GM12891 (cell line): ENCODE results near the gene HSH2D.
"Not testable (repeated sequence)": the region's sequence is repeated elsewhere in the genome, so short reads cannot be mapped to it uniquely, and the experiment has no call there.

ENCODE experiments used
- DNase-seq: peaks from one replicate; pipeline ENCODE4 v3.0.0; 2011; ENCODE audit warnings: low spot score; ENCODE audit not compliant: insufficient read length
- FAIRE-seq: peaks from 2 replicates; lab custom pipeline; 2011; peaks lifted over from hg19 to GRCh38; lab: Jason Lieb, UNC
- PAX5 ChIP-seq: IDR thresholded peaks from 2 replicates; pipeline ENCODE4 v1.6.1; 2011; ENCODE audit warnings: low read length, moderate library complexity, mild to moderate bottlenecking; ENCODE audit not compliant: insufficient read depth, severe bottlenecking
- POLR2A ChIP-seq: IDR thresholded peaks from 2 replicates; pipeline ENCODE4 v1.6.1; 2011; ENCODE audit warnings: low read depth, low read length, control low read depth
- POLR2AphosphoS5 ChIP-seq: IDR thresholded peaks from 2 replicates; pipeline ENCODE4 v1.6.1; 2011; ENCODE audit warnings: low read depth, low read length, control low read depth
- POU2F2 ChIP-seq: IDR thresholded peaks from 2 replicates; pipeline ENCODE4 v1.6.1; 2011; ENCODE audit warnings: low read depth, mild to moderate bottlenecking, control low read depth, low read length, moderate library complexity
- SPI1 ChIP-seq: IDR thresholded peaks from 2 replicates; pipeline ENCODE4 v1.6.1; 2011; ENCODE audit warnings: low read depth, low read length, control low read depth
- TAF1 ChIP-seq: IDR thresholded peaks from 2 replicates; pipeline ENCODE4 v1.6.1; 2011; ENCODE audit warnings: low read depth, low read length, control low read depth

Gene HSH2D

DNA sequence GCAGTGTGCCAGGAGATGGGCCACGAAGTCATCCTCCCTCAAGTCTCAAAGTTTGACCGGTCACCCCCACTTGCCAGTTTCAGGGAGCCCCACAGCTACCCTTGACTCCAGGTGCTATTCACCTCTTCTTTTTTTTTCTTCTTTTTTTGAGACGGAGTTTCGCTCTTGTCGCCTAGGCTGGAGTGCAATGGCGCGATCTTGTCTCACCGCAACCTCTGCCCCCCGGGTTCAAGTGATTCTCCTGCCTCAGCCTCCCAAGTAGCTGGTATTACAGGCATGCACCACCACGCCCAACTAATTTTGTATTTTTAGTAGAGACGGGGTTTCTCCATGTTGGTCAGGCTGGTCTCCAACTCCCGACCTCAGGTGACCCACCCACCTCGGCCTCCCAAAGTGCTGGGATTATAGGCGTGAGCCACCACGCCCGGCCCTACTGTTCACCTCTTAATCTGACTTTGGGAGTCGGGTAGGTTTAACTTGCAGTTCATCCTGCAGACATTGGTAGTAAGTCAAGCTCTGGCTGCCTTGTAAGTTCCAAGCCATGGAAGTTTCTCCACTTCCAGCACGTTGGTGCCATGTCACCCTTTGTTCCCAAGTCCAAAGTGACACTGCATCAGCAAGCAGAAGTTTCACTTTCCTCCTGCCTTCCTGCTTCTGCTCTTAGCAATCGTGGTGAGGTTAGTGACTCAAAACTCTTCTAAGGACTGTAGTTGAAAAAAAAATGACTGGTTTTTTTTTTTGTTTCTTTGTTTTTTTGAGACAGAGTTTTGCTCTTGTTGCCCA, 24.2 kb upstream of the HSH2D start:
- DNase-seq = not testable (repeated sequence)
- peak; percentile 87 for FAIRE-seq

GRCh38 chr19:16121141-16121540, 22.3 kb upstream of the HSH2D start:
- TF ChIP-seq PAX5 (no peak), POU2F2 (no peak), POLR2AphosphoS5 (no peak), SPI1 (no peak), TAF1 (no peak), POLR2A (no peak)
- FAIRE-seq = no peak

More for the DNA sequence above, 24.2 kb upstream of the HSH2D start:
- TF ChIP-seq SPI1 = peak; percentile 71

DNA sequence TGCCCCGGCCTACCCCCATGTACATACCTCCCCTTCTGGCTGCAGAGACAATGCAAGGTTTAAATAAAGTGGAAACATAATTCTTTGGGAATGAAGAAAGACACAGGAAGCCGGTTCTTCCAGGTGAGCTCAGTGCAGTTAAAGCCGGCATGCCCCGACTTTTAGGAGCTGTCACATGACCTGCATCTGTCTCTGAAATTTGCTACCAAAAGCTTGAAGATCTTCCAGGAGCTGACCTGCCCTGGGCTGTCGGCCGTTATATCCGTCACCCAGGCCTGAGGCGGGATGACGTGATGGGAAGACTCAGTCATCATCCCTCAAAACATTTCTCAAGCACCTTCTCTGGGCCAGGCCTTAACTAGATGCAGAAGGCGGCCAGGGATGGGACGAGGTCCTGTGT, 21.5 kb upstream of the HSH2D start:
- DNase-seq = no peak
- TF ChIP-seq PAX5 = no peak
- TF ChIP-seq POLR2A = no peak
- no peak for TF ChIP-seq POU2F2
- TF ChIP-seq POLR2AphosphoS5 = no peak
- TF ChIP-seq TAF1 = no peak
- TF ChIP-seq SPI1 = no peak
- no peak for FAIRE-seq

More at GRCh38 chr19:16121141-16121540, 22.3 kb upstream of the HSH2D start:
- DNase-seq = no peak

DNA sequence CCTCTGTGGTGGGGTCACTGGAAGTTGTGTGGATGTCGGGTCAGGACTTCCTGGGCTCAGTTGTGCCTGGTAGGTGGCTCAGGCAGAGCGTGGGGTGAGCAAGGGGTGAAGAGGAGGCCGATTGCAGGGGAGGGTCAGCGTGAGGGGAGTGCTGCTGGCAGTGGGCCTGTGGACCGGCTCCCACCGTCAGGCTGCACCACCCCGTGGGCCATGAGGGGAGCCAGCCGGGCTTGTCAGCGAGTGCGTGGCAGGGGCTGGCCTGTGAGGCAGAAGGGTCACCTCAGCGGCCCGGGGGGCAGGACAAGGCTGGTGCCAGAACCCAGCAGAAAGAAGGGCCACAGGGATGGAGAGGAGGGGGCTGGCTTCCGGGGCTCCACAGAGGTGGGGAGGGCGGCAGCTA, 18.5 kb upstream of the HSH2D start:
- TF ChIP-seq PAX5 (no peak), SPI1 (no peak), TAF1 (no peak), POLR2AphosphoS5 (no peak), POLR2A (no peak), POU2F2 (no peak)

GRCh38 chr19:16125737-16126495, 17.6 kb upstream of the HSH2D start:
- peak; percentile 35 for FAIRE-seq
- DNase-seq = no peak
- TF ChIP-seq POLR2A = no peak
- TF ChIP-seq POU2F2 = no peak
- no peak for TF ChIP-seq SPI1

More for the DNA sequence above, 18.5 kb upstream of the HSH2D start:
- no peak for FAIRE-seq
- DNase-seq = no peak

DNA sequence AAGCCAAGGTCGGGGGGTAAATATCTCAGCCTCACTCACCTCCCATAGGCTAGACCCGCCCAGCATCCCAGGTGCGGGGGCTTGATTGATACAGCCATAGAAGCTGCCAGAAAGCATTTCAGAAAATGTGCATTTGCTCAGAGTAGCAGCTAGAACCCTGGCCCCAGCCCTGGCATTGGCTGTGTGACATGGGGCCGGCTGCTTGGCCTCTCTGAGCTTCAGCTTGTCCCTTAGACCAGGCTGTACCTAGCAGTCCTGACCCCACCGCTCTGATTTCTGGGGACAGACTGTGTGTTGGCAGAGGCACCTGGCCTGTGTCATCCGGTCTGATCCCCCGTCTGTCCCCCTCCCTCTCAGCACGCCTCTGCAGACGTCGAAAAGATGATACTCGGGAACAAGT, 16.4 kb upstream of the HSH2D start:
- FAIRE-seq = no peak
- no peak for DNase-seq
- TF ChIP-seq POLR2AphosphoS5 (no peak), TAF1 (no peak), POLR2A (no peak), PAX5 (no peak), POU2F2 (no peak), SPI1 (no peak)

DNA sequence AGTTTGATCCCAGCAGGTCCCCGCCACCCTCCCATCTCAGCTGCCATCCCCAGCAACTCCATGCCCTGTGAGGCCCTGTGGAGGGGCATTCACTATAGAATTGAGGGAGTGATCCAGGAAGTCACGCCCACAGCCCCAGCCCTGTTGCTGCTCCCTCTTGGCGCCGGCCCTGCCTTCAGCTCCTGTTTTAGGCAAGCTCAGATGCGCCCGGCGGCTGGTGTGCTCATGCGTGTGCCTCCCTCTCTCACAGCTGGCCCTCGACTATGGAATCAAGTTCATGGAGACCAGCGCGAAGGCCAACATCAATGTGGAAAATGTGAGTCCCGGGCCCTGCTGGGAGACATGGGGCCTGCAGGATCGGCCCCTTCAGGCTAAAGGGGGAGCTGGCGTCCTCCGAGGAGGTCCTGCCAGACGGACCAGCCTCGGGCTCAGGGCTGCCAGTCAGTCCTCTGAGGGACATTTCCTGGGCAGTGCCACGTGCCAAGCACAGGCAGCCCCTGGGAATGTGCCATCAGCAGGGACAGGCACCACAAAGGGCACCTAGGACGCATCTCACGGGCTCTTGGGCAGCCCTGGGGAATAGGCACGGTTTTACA, 15.6 kb upstream of the HSH2D start:
- TF ChIP-seq POLR2AphosphoS5 = no peak
- no peak for TF ChIP-seq POLR2A
- no peak for TF ChIP-seq POU2F2
- no peak for TF ChIP-seq PAX5
- TF ChIP-seq TAF1 = no peak
- FAIRE-seq = no peak
- no peak for DNase-seq

- TF ChIP-seq TAF1 = no peak
- peak; percentile 58 for TF ChIP-seq POLR2A
- TF ChIP-seq POLR2AphosphoS5 = peak; percentile 73
- TF ChIP-seq SPI1 = no peak
- TF ChIP-seq POU2F2 = no peak
- no peak for TF ChIP-seq PAX5
- FAIRE-seq (peak; percentile 47), DNase-seq (no peak)
These were observed 11.8 kb upstream of the HSH2D start for GRCh38 chr19:16131648-16132047.

- DNase-seq = no peak
- TF ChIP-seq POLR2A (no peak), SPI1 (no peak), POU2F2 (no peak), PAX5 (no peak), TAF1 (no peak), POLR2AphosphoS5 (no peak)
- FAIRE-seq = no peak
These were observed 9.7 kb upstream of the HSH2D start for GRCh38 chr19:16133818-16134217.

DNA sequence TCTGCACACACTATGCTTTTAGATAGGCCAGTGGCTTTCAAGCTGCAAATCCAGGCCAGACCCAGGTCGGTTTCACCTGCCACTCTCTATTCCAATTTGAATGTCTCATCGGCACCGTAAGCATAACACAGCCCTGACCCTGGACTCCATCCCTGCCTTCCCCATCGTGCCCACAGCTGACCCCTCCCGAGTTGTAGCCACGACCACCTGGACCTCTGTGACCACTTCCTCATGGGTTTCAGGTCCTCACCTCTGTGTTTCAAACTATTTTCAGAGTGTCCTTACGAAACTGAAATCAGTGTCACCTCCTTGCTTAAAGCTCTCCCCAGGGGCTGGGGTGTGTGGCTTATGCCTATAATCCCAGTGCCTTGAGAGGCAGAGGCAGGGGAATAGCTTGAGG, 9.0 kb upstream of the HSH2D start:
- DNase-seq = no peak
- TF ChIP-seq SPI1 (peak; percentile 87), POLR2AphosphoS5 (peak; percentile 10; the same call in 1 of the 2 replicates), POLR2A (no peak), PAX5 (no peak), TAF1 (no peak), POU2F2 (peak; percentile 59; the same call in 1 of the 2 replicates)
- peak; percentile 55 for FAIRE-seq
